Ishikawa (cell line): ENCODE data around the gene TBXAS1.

ENCODE experiments used
- CEBPB ChIP-seq: IDR thresholded peaks from 2 replicates; pipeline ENCODE4 v1.6.1; 2012
- CREB1 ChIP-seq: IDR thresholded peaks from 2 replicates; pipeline ENCODE4 v1.6.1; 2012; ENCODE audit warnings: low read depth
- EGR1 ChIP-seq: IDR thresholded peaks from 2 replicates; pipeline ENCODE4 v1.6.1; 2012
- EP300 ChIP-seq: IDR thresholded peaks from 2 replicates; pipeline ENCODE4 v1.6.1; 2012; ENCODE audit warnings: borderline replicate concordance
- FOXM1 ChIP-seq: IDR thresholded peaks from 2 replicates; pipeline ENCODE4 v1.6.1; 2012; ENCODE audit warnings: low read depth, borderline replicate concordance
- MAX ChIP-seq: IDR thresholded peaks from 2 replicates; pipeline ENCODE4 v1.6.1; 2012
- NFIC ChIP-seq: IDR thresholded peaks from 2 replicates; pipeline ENCODE4 v1.6.1; 2012
- RAD21 ChIP-seq: IDR thresholded peaks from 2 replicates; pipeline ENCODE4 v1.6.1; 2012; ENCODE audit warnings: low read depth
- REST ChIP-seq: IDR thresholded peaks from 2 replicates; pipeline ENCODE4 v1.6.1; 2012; ENCODE audit warnings: low read depth, mild to moderate bottlenecking
- TAF1 ChIP-seq: IDR thresholded peaks from 2 replicates; pipeline ENCODE4 v1.6.1; 2012; ENCODE audit warnings: low read depth, mild to moderate bottlenecking
- TCF12 ChIP-seq: IDR thresholded peaks from 2 replicates; pipeline ENCODE4 v1.6.1; 2012; ENCODE audit warnings: low read depth
- TEAD4 ChIP-seq: IDR thresholded peaks from 2 replicates; pipeline ENCODE4 v1.6.1; 2012
- USF1 ChIP-seq: IDR thresholded peaks from 2 replicates; pipeline ENCODE4 v1.6.1; 2012
- YY1 ChIP-seq: IDR thresholded peaks from 2 replicates; pipeline ENCODE4 v1.6.1; 2012; ENCODE audit warnings: low read depth
- ZBTB7A ChIP-seq: IDR thresholded peaks from 2 replicates; pipeline ENCODE4 v1.6.1; 2012; ENCODE audit warnings: low read depth

The TBXAS1 gene

GRCh38 chr7:139875821-139876241 is 46.8 kb downstream of the TBXAS1 start:
- no peak for TF ChIP-seq REST
- TF ChIP-seq USF1 = no peak
- no peak for TF ChIP-seq RAD21
- no peak for TF ChIP-seq CEBPB
- no peak for TF ChIP-seq FOXM1
- no peak for TF ChIP-seq YY1
- TF ChIP-seq TEAD4 = no peak
- TF ChIP-seq EGR1 = no peak
- TF ChIP-seq MAX = no peak
- TF ChIP-seq ZBTB7A = no peak
- TF ChIP-seq TCF12 = no peak
- TF ChIP-seq CREB1 = no peak
- no peak for TF ChIP-seq EP300

GRCh38 chr7:139876622-139877283 is 47.7 kb downstream of the TBXAS1 start:
- TF ChIP-seq REST = no peak
- TF ChIP-seq RAD21 = no peak
- TF ChIP-seq YY1 = no peak
- no peak for TF ChIP-seq TEAD4
- TF ChIP-seq MAX = no peak
- no peak for TF ChIP-seq ZBTB7A
- TF ChIP-seq FOXM1 = no peak
- TF ChIP-seq TAF1 = no peak
- TF ChIP-seq CREB1 = no peak
- no peak for TF ChIP-seq EGR1
- TF ChIP-seq EP300 = no peak
- no peak for TF ChIP-seq CEBPB
- no peak for TF ChIP-seq TCF12
- no peak for TF ChIP-seq NFIC
- TF ChIP-seq USF1 = no peak

- no peak for TF ChIP-seq TCF12
- TF ChIP-seq REST = no peak
- no peak for TF ChIP-seq MAX
- TF ChIP-seq NFIC = no peak
- no peak for TF ChIP-seq FOXM1
- no peak for TF ChIP-seq TAF1
- no peak for TF ChIP-seq YY1
- TF ChIP-seq ZBTB7A = no peak
- no peak for TF ChIP-seq EGR1
- no peak for TF ChIP-seq USF1
- TF ChIP-seq RAD21 = no peak
- no peak for TF ChIP-seq CREB1
- TF ChIP-seq TEAD4 = no peak
- no peak for TF ChIP-seq EP300
- no peak for TF ChIP-seq CEBPB
Measured at GRCh38 chr7:139883814-139884213, 54.8 kb downstream of the TBXAS1 start.
